ENCODE results near the gene MTA1. TPM values are rescaled to one million over a fixed set of nuclear protein-coding genes. Genes with fewer than 3 reads are reported as not detected.

Gene MTA1
- total RNA-seq, 6 donors from 2014 or later, result 64.8 to 315 (median 94.9) TPM

- TF ChIP-seq POLR2AphosphoS5 (IDR thresholded peaks at IDR 0.05), result no peak
- no peak for TF ChIP-seq EP300 (IDR thresholded peaks at IDR 0.05)
- no peak for TF ChIP-seq POLR2A (IDR thresholded peaks at IDR 0.05)
- no peak for TF ChIP-seq CTCF (IDR thresholded peaks at IDR 0.05)
- H3K4me3 ChIP-seq, result no peak overlapping the region
- peaks cover 0 to 33% (median 18%) of the 10 kb centered on the region in 4 donors for H3K36me3 ChIP-seq
- no peaks in the 10 kb centered on the region for H3K9me3 ChIP-seq
- peaks cover 0 to 20% (median 10%) of the 10 kb centered on the region in 4 donors for H3K4me1 ChIP-seq
- ATAC-seq (ENCODE audit: low FRiP score in 2 of 2) (no peak), DNase-seq (peak; percentile 17 to 67)
- H3K27ac ChIP-seq, result no peak overlapping the region
- H3K27me3 ChIP-seq, result no peaks in the 10 kb centered on the region
- 81 to 91% methylated on average over 9 to 24 of the region's 24 CpGs for WGBS, 2 donors
These were observed 28.7 kb upstream of the MTA1 start for GRCh38 chr14:105390849-105391500.

- DNase-seq, result peak in 1 of 2 donors; percentile 76
- Histone ChIP-seq H3K36me3 (peaks cover 0 to 28% (median 15%) of the 10 kb centered on the region in 4 donors), H3K27ac (no peak overlapping the region), H3K4me1 (peaks cover 0 to 20% (median 10%) of the 10 kb centered on the region in 4 donors), H3K27me3 (no peaks in the 10 kb centered on the region), H3K4me3 (no peak overlapping the region), H3K9me3 (no peaks in the 10 kb centered on the region)
- WGBS, 2 donors, result 87 to 96% methylated on average over 18 to 23 of the region's 23 CpGs
- TF ChIP-seq POLR2AphosphoS5 (IDR thresholded peaks at IDR 0.05) (no peak), CTCF (IDR thresholded peaks at IDR 0.05) (no peak), POLR2A (IDR thresholded peaks at IDR 0.05) (no peak), EP300 (IDR thresholded peaks at IDR 0.05) (no peak)
- no peak for ATAC-seq (ENCODE audit: low FRiP score in 2 of 2)
These were observed 28.1 kb upstream of the MTA1 start for GRCh38 chr14:105391541-105391940.

- no peak for ATAC-seq (ENCODE audit: low FRiP score in 2 of 2)
- no peaks in the 10 kb centered on the region for H3K27me3 ChIP-seq
- H3K4me3 ChIP-seq, result no peak overlapping the region
- peaks cover under 1 to 25% (median 11%) of the 10 kb centered on the region in 4 donors for H3K4me1 ChIP-seq
- H3K36me3 ChIP-seq, result peaks cover 0 to 21% (median 8%) of the 10 kb centered on the region in 4 donors
- peak; percentile 19 to 71 for DNase-seq
- no peaks in the 10 kb centered on the region for H3K9me3 ChIP-seq
- 93 to 95% methylated on average over 31 to 35 of the region's 40 CpGs for WGBS, 2 donors
- TF ChIP-seq CTCF (IDR thresholded peaks at IDR 0.05) (no peak), POLR2A (IDR thresholded peaks at IDR 0.05) (no peak), POLR2AphosphoS5 (IDR thresholded peaks at IDR 0.05) (no peak), EP300 (IDR thresholded peaks at IDR 0.05) (no peak)
- H3K27ac ChIP-seq, result no peak overlapping the region
These were observed 27.2 kb upstream of the MTA1 start for GRCh38 chr14:105392131-105393090.

- ATAC-seq (ENCODE audit: low FRiP score in 2 of 2), result no peak
- H3K27me3 ChIP-seq, result no peaks in the 10 kb centered on the region
- H3K27ac ChIP-seq, result no peak overlapping the region
- peaks cover 6 to 30% (median 17%) of the 10 kb centered on the region in 4 donors for H3K4me1 ChIP-seq
- no peak overlapping the region for H3K4me3 ChIP-seq
- H3K36me3 ChIP-seq, result peaks cover 0 to 17% (median 2%) of the 10 kb centered on the region in 4 donors
- peak; percentile 18 to 54 for DNase-seq
- no peak for TF ChIP-seq CTCF (IDR thresholded peaks at IDR 0.05)
- TF ChIP-seq POLR2A (IDR thresholded peaks at IDR 0.05), result no peak
- TF ChIP-seq POLR2AphosphoS5 (IDR thresholded peaks at IDR 0.05), result no peak
- no peak for TF ChIP-seq EP300 (IDR thresholded peaks at IDR 0.05)
- H3K9me3 ChIP-seq, result no peaks in the 10 kb centered on the region
- 93 to 94% methylated on average over 13 to 14 of the region's 14 CpGs for WGBS, 2 donors
These were observed 26.5 kb upstream of the MTA1 start for GRCh38 chr14:105393151-105393550.

Data from upper lobe of left lung (tissue), 6 donors.